Fibroblast of skin of left quadriceps (primary cell): ENCODE data around the gene C7orf33.
"Not testable (repeated sequence)": the region's sequence is repeated elsewhere in the genome, so short reads cannot be mapped to it uniquely, and the experiment has no call there.

Source experiments
- DNase-seq, 2 experiments: peaks; one replicate each; pipeline ENCODE4 v3.0.0-alpha.2; 2013; ENCODE audit warnings: low read depth in 2 of 2

The C7orf33 gene

GRCh38 chr7:148580446-148580845 is 10.1 kb upstream of the C7orf33 start:
- no peak for DNase-seq

- DNase-seq: no peak
Measured at GRCh38 chr7:148581624-148582023, 8.9 kb upstream of the C7orf33 start.

- no peak for DNase-seq
Measured at GRCh38 chr7:148584154-148584827, 6.3 kb upstream of the C7orf33 start.

GRCh38 chr7:148585399-148585798 is 5.2 kb upstream of the C7orf33 start:
- DNase-seq: no peak

- DNase-seq: no peak
Measured at GRCh38 chr7:148587076-148587475, 3.5 kb upstream of the C7orf33 start.

GRCh38 chr7:148588168-148588567 is 2.4 kb upstream of the C7orf33 start:
- no peak for DNase-seq

- DNase-seq: no peak
Measured at GRCh38 chr7:148588670-148589131, 1.9 kb upstream of the C7orf33 start.

- no peak for DNase-seq
Measured at GRCh38 chr7:148589640-148590039, 926 bp upstream of the C7orf33 start.

- DNase-seq: not testable (repeated sequence)
Measured at GRCh38 chr7:148596354-148596753, 5.8 kb downstream of the C7orf33 start.

GRCh38 chr7:148598351-148598750 is 7.8 kb downstream of the C7orf33 start:
- DNase-seq: no peak

- no peak for DNase-seq
Measured at GRCh38 chr7:148605350-148605749, 14.8 kb downstream of the C7orf33 start.

- no peak for DNase-seq
Measured at GRCh38 chr7:148607151-148607661, 16.6 kb downstream of the C7orf33 start.

- no peak for DNase-seq
Measured at GRCh38 chr7:148609045-148609725, 18.6 kb downstream of the C7orf33 start.

GRCh38 chr7:148611692-148612091 is 21.1 kb downstream of the C7orf33 start:
- DNase-seq: no peak

GRCh38 chr7:148615085-148615730 is 24.6 kb downstream of the C7orf33 start:
- no peak for DNase-seq

- DNase-seq: no peak
Measured at GRCh38 chr7:148620749-148621359, 30.3 kb downstream of the C7orf33 start.

GRCh38 chr7:148621563-148621962 is 31.0 kb downstream of the C7orf33 start:
- DNase-seq: no peak

GRCh38 chr7:148622887-148623585 is 32.5 kb downstream of the C7orf33 start:
- DNase-seq: no peak

GRCh38 chr7:148623586-148624282 is 33.2 kb downstream of the C7orf33 start:
- peak; percentile 2 to 7 for DNase-seq

- no peak for DNase-seq
Measured at GRCh38 chr7:148624735-148625134, 34.2 kb downstream of the C7orf33 start.

GRCh38 chr7:148625342-148625741 is 34.8 kb downstream of the C7orf33 start:
- no peak for DNase-seq
